Pancreas (tissue), 10 donors: ENCODE measurements around the gene NSD1. TPM values are rescaled to one million over a fixed set of nuclear protein-coding genes. Genes with fewer than 3 reads are reported as not detected.

ENCODE experiments used
- ATAC-seq, 4 donors: fragments of 200-7000 bp; cut with Tn5 transposase; one replicate each; pipeline versions ENCODE4 v1.8.0 to v1.9.1; 2020; ENCODE audit warnings: mild to moderate bottlenecking in 4 of 4, moderate library complexity in 4 of 4
- DNase-seq, 6 donors: peaks; one replicate each; pipeline ENCODE4 v3.0.0-alpha.2; 2020
- FAIRE-seq: peaks from 2 replicates; lab custom pipeline; 2012; peaks lifted over from hg19 to GRCh38; lab: Jason Lieb, UNC
- H3K27ac ChIP-seq, 4 donors: fragments of 200-600 bp; sonication (generic); 1 replicate in 3 of 4; 2 replicates in 1 of 4; pipeline versions ENCODE4 v1.5.0 to v1.8.0; 2020
- H3K27me3 ChIP-seq, 4 donors: fragments of 200-600 bp; one replicate each; pipeline ENCODE4 v1.8.0; 2021
- H3K36me3 ChIP-seq, 3 donors: fragments of 200-600 bp; sonication (generic) in 1 of 3; one replicate each; pipeline versions ENCODE4 v1.5.0 to v1.8.0; 2020 to 2021
- H3K4me1 ChIP-seq, 3 donors: fragments of 200-600 bp; one replicate each; pipeline ENCODE4 v1.8.0; 2021
- H3K4me3 ChIP-seq, 4 donors: fragments of 200-600 bp; sonication (generic) in 2 of 4; one replicate each; pipeline versions ENCODE4 v1.5.0 to v1.8.0; 2020 to 2021
- H3K9me3 ChIP-seq, 4 donors: fragments of 200-600 bp; one replicate each; pipeline ENCODE4 v1.8.0; 2021
- CTCF ChIP-seq, 4 donors: fragments of 200-600 bp; sonication (generic) in 3 of 4; IDR thresholded peaks; one replicate each; pipeline versions ENCODE4 v1.5.0 to v1.8.0; 2021; ENCODE audit warnings: antibody characterized with exemption in 4 of 4
- WGBS, 2 donors: extraction: QIAGEN DNeasy Blood & Tissue Kit; methylation state at CpG; one replicate each; pipeline ENCODE4 v1.1.7; 2013; 5-methylcytosine and 5-hydroxymethylcytosine counted together
- intact Hi-C, 3 donors: fragments of 100-400 bp; cut with DNase I; formaldehyde crosslinking; loops; one replicate each; pipeline versions ENCODE4 v1.11.1 to v1.14.2; 2022
- polyA plus RNA-seq, 2 donors: library from polyadenylated mRNA; stranded (reverse); fragments of 200-250 nt; gene quantifications; one replicate each; pipeline ENCODE4 v1.2.3, GENCODE V29; 2013
- total RNA-seq, 6 donors: library from RNA; stranded (reverse); fragmentation: NEBNext Ultra II Directional in 4 of 6; extraction: Animal tissue kit (Norgen Biotek cat#: 25700) in 4 of 6; gene quantifications; one replicate each; pipeline versions ENCODE4 v1.2.1 to v1.2.4, GENCODE V29; 2021 to 2023
- donor health status: healthy with polysubstance abuse.
- donor health status: DM: no; HTN: no; CAD: no; lungs with moderate emphysema.
- donor health status: DM: no; HTN: no; CAD: no.
- donor health status: control.
- donor health status: control.
- donor health status: Bipolar disorder and iron deficiency.
- donor health status: DM: yes; HTN: yes; CAD: no.
- donor health status: DM: no; HTN: no; CAD: no.
- donor health status: DM: no; HTN: no; CAD: no.
- donor health status: DM: yes; HTN: yes; CAD: no.

The NSD1 gene
- total and polyA plus RNA-seq, 8 donors, result 6.9 to 51.2 (median 33.5) TPM

DNA sequence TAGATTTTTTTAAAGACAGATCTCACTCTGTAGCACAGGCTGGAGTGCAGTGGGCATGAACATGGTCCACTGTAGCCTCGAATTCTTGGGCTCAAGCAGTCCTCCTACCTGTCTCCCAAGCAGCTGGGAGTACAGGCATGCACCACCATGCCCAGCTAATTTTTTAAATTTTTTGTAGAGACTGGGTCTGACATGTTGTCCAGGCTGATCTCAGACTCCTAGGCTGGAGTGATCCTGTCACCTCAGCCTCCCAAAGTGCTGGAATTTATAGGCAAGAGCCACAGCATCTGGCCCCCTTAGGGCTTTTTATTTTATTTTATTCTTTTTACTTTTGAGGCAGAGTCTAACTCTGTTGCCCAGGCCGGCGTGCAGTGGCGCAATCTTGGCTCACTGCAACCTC is 56.4 kb downstream of the NSD1 start:
- DNase-seq (no peak), ATAC-seq (peak in 1 of 4 donors; percentile 21), FAIRE-seq (no peak)
- no peak for TF ChIP-seq CTCF (IDR thresholded peaks at IDR 0.05)
- Histone ChIP-seq H3K27ac (no peak overlapping the region), H3K4me1 (no peaks in the 10 kb centered on the region), H3K9me3 (no peaks in the 10 kb centered on the region), H3K4me3 (no peak overlapping the region), H3K27me3 (no peaks in the 10 kb centered on the region), H3K36me3 (peaks cover 0 to 21% (median 0%) of the 10 kb centered on the region in 3 donors)
- intact Hi-C loops, result no loop called here
- WGBS, 2 donors, result 84 to 93% methylated on average over 4 of the region's 4 CpGs

DNA sequence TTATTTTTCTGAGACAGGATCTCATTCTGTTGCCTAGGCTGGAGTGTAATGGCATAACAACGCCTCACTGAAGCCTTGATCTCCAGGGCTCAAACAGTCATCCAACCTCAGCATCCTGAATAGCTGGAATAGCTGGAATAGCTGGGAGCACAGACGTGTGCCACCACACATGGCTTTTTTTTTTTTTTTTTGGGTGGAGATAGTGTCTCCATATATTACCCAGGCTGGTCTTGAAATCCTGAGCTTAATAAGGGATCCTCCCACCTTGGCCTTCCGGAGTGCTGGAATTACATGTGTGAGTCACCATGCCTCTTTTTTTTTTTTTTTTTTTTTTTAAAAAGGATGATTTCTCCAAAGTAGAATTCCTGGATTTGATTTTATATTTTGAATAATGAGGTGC is 60.7 kb downstream of the NSD1 start:
- WGBS, 2 donors, result 82 to 88% methylated on average over 3 of the region's 3 CpGs

DNA sequence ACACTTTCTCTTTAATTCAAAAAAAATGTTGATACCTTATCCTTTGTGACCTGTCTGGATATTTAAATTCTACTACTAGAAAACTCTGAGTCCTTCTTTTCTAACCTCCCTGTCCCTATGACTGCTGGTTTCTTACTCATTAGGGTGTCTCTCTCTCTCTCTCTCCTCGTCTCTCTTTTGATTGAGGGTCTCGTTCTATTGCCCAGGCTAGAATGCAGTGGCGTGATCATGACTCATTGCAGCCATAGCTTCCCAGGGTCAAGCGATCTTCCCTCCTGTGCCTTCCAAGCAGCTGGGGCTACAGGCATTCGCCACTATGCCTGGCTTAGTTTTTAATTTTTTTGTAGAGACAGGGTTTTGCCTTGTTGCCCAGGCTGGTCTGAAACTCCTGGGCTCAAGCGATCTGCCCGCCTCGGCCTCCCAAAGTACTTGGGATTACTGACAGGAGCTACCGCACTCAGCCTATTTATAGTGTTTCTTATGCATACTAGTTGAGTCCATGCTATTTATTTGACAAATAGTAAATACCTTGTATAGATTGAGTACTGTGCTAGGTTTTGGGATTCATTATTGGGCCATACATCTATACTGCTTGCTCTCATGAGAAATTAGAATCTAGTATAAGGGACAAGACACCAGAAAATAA is 61.9 kb downstream of the NSD1 start:
- no peaks in the 10 kb centered on the region for H3K4me1 ChIP-seq
- no peak overlapping the region for H3K4me3 ChIP-seq
- intact Hi-C loops, result no loop called here
- H3K9me3 ChIP-seq, result no peaks in the 10 kb centered on the region
- H3K27ac ChIP-seq, result no peak overlapping the region
- FAIRE-seq (no peak), ATAC-seq (no peak), DNase-seq (no peak)
- H3K36me3 ChIP-seq, result peaks cover 0 to 33% (median 0%) of the 10 kb centered on the region in 3 donors
- H3K27me3 ChIP-seq, result no peaks in the 10 kb centered on the region
- 95 to 98% methylated on average over 9 of the region's 9 CpGs for WGBS, 2 donors
- TF ChIP-seq CTCF (IDR thresholded peaks at IDR 0.05), result no peak

More for the DNA sequence above, 60.7 kb downstream of the NSD1 start:
- Histone ChIP-seq H3K27me3 (no peaks in the 10 kb centered on the region), H3K36me3 (peaks cover 0 to 29% (median 0%) of the 10 kb centered on the region in 3 donors), H3K27ac (no peak overlapping the region), H3K4me3 (no peak overlapping the region), H3K4me1 (no peaks in the 10 kb centered on the region), H3K9me3 (no peaks in the 10 kb centered on the region)
- FAIRE-seq (no peak), DNase-seq (no peak), ATAC-seq (peak in 3 of 4 donors; percentile 18 to 40 (median 25))
- intact Hi-C loops, result no loop called here
- no peak for TF ChIP-seq CTCF (IDR thresholded peaks at IDR 0.05)

- Histone ChIP-seq H3K9me3 (no peaks in the 10 kb centered on the region), H3K27me3 (peaks cover 0 to 5% (median 0%) of the 10 kb centered on the region in 4 donors), H3K4me1 (no peaks in the 10 kb centered on the region), H3K27ac (no peak overlapping the region), H3K4me3 (no peak overlapping the region), H3K36me3 (peaks cover 0 to 30% (median 0%) of the 10 kb centered on the region in 3 donors)
- TF ChIP-seq CTCF (IDR thresholded peaks at IDR 0.05), result no peak
- intact Hi-C loops, result no loop called here
- ATAC-seq, result no peak
- WGBS, 2 donors, result 93 to 98% methylated on average over 5 of the region's 5 CpGs
- FAIRE-seq, result no peak
- no peak for DNase-seq
Observed at GRCh38 chr5:177198738-177199137, 65.2 kb downstream of the NSD1 start.

GRCh38 chr5:177204281-177204680 is 70.7 kb downstream of the NSD1 start:
- intact Hi-C loops, result no loop called here
- WGBS, 2 donors, result 94 to 96% methylated on average over 9 of the region's 9 CpGs

More at GRCh38 chr5:177204281-177204680, 70.7 kb downstream of the NSD1 start:
- DNase-seq (no peak), ATAC-seq (no peak), FAIRE-seq (no peak)
- TF ChIP-seq CTCF (IDR thresholded peaks at IDR 0.05), result no peak
- Histone ChIP-seq H3K4me3 (no peak overlapping the region), H3K4me1 (no peaks in the 10 kb centered on the region), H3K27me3 (peaks cover 0 to 5% (median 0%) of the 10 kb centered on the region in 4 donors), H3K36me3 (peaks cover 0 to 39% (median 7%) of the 10 kb centered on the region in 3 donors), H3K9me3 (no peaks in the 10 kb centered on the region), H3K27ac (no peak overlapping the region)
